CD4-positive, alpha-beta T cell treated with Interleukin-15 for 1 hour (primary cell): ENCODE results near the gene SOX18.

ENCODE experiments used
- DNase-seq: peaks from one replicate; pipeline ENCODE4 v3.0.0-alpha.2; 2020

SOX18 gene

DNA sequence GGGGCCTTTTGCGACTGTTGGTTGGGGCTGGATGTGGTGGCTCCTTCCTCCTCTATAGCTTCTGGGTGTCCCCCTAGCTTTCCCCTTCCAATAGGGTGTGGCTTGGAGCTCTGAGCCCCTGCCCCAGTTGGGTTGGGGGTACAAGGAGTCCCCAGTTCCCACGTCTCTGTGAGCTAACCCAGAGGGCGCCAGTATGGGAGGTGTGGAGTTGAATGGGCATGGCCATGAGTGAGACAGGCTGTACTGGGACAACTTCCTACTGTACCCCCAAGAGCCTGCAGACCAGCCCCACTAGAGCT, 12.3 kb downstream of the SOX18 start:
- no peak for DNase-seq

DNA sequence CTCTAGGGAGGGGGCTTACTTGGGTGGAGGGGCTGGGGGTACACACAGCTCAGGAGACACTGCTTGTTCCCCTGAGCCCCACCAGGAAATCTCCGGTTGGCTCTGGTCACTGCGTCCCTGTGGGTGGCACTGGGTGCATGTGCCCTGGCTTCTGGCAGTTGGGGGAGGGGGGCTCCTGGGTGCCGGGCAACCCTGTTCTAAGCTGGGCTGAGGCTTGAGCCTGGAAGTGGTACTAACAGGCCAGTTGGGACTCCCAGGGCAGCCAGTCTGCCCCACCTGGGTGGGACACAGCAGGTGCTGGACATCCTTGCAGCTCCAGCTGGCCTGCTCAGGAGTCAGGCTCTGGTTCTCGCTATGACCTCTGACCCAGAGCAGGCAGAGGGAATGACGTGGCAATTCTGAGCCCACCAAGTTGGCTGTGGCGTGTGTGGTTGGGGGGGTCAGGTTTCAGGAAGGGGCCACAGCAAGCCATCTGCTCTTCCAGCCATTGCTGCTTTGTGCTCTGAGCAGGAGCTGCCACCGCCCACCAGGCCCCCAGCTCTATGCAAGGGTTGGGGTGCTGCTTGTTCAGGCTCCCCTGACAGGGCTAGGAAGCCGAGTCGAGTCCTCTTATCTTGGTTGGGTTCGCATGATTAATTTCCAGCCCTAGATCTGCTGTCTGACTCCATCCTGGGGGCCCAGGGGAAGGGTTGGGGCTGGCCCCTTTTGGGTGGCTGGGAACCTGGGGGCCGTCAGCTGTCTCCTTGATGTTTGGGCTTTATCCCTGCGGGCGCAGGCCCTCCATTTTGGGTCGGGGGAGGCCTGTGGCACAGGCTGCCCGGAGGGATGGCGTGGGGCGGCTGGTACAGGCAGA, 12.9 kb downstream of the SOX18 start:
- no peak for DNase-seq

DNA sequence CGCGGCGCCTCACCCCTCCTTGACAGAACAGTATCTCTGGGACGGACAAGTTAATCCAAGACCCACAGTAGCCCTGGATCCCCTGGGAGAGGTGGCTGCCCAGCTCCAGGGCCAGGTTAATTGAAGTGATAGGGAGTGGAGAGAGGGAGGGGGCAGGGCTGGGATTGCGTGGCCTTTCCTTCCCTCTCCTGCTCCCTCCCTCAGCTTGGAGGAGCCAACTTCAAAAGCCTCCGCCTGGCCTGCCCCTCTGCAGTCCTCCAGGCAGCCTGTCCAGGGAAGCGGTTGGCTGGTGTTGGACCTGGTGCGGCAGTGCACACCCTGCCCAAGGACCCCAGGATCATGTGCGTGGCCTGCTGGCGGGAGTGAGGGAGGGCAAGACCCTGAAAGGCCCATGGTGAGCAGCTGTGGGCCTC, 13.5 kb downstream of the SOX18 start, which contains the start of gene C20orf204:
Gene C20orf204 (plus strand): TSS at position 250 of the 413 bp plus-strand sequence. CDS start 142 bp downstream, at position 392.
- DNase-seq: no peak

DNA sequence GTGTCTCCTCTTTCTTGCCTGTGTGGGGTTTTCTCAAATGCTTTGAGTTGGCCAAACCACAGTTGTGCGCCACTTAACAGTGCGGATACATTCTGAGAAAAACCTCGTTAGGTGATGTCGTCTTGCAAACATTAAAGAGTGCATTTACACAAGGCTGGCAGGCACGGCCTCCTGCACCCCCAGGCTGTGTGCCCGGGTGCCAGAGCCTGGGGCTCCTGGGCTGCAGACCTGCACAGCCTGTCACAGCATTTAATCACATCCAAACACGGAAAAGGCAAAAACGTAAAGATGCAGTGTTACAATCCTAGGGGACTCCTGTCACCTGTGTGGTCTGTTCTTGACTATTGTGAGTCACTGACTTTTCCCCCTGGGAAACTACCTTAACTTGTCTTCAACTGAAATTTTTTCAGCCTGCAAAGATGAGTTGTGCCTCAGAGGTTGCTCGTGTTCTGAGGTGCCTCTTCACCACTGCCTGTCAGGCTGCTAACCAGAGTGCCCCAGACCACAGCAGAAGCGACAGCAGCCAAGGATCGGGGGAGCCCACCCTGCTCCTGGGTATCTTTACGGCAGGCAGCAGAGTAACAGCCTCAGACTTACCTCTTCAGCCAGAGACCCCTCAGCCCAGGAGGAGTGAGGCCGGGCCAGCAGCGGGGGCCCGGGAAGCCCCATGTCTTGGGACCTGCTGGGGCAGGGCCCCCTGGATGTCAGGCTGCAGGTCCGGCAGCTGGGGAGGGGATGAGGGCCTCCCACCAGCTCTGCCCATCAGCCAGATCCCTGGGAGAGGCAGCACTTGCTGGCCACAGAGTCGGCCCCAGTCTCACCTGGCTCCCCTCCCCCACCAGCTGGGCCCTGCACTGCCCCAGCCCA, 14.1 kb downstream of the SOX18 start:
- peak; percentile 24 for DNase-seq

DNA sequence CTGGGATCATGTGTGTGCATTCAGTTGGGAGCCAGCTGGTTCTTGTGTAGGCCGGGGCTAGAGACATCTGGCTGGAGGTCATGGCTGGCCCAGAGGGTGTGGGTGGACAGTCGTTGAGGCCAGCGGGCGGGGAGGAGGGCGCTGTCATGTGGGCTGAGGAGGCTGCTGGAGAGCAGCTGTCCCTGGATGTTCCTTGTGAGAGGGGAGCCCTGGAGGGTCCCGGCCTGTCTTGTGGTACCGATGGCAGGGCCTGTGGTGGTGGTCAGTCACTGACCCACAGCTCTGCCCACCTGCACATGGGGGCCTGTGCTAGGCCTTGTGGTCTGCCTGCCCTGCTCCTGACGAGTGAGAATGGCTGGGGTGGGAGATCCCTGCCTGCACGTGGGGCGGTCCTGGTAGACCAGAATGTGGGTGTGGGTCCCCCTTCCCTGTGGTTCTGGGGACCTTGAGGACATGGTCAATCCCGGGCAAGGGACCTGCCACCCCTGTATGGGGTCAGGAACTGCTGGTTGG, 15.4 kb downstream of the SOX18 start:
- no peak for DNase-seq

DNA sequence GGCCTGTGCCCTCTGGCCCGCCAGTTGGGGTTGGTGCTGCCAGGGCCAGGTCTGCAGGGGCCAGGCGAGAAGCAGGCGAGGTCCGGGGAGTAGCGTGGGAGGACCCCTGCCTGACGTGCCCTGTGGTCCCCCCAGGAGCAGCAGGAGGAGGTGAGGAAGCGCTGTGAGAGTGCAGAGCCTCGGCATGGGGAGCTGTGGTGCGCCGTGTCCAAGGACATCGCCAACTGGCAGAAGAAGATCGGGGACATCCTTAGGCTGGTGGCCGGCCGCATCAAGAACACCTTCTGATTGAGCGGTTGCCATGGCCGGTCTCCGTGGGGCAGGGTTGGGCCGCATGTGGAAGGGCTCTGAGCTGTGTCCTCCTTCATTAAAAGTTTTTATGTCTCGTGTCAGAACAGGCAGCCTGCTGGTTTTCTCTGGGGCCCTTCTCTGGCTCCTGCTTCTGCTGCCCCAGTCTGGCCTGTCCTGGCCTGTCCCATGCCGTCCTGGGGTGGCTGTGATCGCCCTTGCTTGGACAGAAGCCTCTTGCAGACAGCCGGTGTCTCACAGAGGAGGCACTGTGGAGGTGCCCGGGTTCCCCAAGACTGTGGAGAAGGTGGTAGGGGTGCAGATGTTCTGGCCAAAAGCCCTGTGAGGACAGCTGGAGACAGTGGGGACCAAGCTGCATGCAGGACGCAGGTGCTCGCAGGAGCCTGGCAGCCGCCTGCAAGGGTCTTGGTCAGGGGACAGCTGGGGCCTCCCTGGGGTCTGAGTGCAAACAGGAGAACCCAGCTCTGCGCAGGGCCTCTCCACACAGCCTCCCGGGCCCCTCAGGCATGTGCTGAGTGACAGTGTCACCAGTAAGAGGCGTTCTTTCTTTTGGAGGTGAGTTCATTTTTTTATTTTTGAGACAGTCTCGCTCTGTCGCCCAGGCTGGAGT, 16.5 kb downstream of the SOX18 start:
- DNase-seq: no peak

DNA sequence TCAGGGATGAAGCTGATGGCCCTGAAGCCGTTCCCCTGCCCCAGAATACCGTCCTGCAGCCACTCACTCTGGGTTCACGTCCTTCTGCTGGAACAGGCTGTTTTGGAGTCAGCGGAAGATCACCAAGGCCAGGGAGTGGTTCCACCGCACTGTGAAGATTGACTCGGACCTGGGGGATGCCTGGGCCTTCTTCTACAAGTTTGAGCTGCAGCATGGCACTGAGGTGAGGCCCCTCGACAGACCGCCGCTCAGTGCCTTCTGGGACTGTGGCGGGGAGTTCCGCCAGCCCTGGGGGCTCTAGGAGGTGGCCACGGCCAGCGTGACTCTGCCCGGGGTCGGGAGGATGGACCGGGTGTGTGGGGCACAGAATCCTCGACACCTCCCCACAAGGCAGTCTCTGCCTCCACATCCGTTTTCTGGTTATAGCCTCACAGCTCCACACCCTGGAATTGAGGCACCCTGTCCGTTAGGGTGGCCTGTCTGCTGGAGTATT, 17.6 kb downstream of the SOX18 start:
- DNase-seq: no peak

DNA sequence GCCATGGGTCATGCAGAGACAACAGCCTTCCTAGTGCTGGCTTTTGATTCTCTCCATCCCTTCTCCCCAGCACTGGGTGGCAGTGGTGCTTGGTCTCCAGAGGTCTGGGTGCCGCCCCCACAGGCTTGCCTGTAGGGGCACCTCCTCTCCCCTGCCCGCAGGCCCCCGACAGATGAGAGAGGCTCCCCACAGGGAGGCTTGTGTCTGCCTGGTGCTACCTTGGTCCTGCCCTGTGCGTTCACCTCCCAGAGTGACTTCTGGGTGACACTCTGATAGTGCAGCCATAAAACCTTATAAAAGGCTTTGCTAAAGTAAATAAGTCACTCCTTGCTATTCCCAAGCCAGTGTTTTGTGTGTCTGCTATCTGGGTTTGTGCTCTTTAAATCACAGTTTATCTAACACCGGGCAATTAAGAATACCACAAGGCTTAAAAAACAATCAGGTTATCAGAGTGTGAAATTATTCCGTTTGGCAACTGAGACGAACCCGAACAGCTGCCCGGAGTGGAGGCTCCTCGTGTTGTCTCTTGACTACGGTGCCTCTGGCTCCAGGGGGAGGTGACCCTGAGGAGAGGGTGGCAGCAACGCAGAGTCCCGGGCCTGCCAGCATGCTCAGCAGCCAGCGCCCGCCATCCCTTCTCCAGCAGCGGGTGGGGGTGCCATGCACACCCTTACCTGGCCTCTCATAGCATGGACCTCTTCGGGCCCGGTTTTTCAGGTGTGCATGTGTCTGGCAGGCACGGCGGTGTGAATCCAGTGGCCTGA, 18.9 kb downstream of the SOX18 start:
- no peak for DNase-seq

DNA sequence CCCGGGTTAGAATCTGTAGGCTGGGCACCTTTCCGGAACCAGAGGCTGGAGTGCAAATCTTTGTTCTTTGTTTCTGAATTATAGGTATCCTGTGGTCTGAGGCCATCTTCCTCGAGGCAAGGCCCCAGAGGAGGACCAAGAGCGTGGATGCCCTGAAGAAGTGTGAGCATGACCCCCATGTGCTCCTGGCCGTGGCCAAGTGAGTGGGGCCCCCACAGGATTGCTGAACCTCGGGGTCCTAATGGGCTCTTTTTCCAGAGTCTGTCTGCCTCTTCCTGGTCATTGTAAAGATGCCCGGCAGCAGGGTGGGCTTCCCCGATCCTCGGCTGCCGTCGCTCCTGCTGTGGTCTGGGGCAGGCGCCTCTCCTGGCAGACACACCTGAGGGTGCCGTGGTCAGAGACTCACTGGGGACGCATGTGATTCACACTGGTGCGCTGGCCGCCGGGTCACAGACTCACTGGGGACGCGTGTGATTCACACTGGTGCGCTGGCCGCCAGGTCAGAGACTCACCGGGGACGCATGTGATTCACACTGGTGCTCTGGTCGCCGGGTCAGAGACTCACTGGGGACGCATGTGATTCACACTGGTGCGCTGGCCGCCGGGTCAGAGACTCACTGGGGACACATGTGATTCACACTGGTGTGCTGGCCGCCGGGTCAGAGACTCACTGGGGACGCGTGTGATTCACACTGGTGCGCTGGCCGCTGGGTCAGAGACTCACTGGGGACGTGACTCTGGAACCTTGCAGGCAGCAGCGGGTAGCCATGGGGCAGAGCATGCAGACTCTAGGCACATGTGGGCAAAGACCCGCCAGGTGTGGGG, 19.9 kb downstream of the SOX18 start:
- no peak for DNase-seq

DNA sequence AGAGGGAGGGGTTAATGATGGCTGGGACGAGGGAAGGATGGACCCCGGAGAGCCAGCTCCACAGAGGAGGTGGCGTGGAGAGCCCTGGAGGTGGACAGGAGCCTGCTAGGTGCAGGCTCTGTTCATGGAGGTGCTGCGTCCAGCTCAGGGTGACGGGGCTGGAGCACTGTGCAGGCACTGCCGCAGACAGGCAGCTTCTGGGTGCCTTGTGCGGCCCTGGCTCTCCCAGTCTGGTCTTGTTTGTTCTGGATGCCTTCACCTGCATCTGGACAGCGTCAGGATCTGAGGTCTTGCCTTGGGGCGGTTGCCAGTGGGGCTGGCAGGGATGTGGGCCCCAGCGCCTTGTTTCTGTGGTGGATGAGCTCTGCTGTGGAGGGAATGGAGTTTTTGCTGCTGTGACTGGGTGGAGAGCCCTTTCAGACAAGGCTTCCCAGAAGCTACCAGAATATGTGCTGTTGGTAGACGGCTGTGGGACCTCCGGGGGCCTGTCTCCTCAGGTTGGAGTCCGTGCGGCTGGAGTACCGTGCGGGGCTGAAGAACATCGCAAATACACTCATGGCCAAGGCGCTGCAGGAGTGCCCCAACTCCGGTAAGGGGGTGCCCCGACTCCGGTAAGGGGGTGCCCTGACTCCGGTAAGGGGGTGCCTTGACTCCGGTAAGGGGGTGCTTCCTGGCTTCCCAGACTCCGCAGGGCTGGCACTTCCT, 21.3 kb downstream of the SOX18 start:
- DNase-seq: no peak

DNA sequence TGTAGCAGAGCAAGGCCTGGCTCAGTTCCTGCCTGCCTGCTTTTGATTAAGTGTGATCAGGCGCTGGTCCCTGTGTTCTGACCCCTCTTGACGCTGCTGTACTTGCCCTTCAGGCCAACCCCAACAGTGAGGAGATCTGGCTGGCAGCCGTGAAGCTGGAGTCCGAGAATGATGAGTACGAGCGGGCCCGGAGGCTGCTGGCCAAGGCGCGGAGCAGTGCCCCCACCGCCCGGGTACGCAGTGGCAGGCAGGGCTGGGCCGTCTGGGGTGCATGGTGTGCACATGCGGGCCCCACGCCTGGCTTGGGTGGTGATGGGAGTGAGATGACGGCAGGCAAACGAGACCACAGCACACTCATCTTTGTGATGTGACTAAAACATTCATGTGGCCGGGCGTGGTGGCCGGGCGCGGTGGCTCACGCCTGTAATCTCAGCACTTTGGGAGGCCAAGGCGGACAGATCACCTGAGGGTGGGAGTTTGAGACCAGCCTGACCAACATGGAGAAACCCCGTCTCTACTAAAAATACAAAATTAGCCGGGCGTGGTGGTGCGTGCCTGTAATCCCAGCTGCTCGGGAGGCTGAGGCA, 23.5 kb downstream of the SOX18 start:
- no peak for DNase-seq

DNA sequence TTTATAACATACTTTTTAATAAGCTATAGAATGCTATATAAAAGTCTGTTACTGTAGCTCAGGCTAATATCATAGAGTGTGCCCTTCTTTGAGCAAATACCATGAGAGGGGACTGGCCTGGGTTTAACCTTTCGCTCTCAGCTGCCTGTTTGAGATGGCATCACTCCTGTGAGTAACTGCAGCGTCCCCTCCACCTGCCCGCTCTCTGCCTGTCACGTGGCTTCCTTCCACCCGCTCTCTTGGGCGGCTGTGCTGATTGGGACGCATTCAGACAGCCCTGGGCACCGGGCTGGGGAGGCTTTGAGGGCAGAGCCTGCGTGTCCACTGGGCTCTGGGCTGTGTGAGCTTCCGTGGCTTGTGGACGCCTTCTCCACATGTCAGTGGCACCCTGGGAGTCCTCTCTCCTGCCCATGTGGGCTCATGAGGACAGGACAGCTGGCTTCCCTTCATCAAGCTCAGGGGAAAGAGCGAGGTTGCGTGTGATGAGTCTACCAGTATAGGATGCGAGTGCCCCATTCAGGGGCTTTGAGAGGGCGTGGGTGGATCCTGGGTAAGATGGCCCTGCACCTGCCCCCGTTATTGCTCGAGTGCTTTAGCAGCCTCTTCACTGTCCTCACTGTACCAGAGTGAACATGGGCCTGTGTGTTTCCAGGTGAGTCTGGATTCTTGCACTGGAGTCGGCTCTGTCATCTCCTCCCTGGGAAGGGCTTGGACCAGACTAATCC, 24.2 kb downstream of the SOX18 start:
- no peak for DNase-seq

DNA sequence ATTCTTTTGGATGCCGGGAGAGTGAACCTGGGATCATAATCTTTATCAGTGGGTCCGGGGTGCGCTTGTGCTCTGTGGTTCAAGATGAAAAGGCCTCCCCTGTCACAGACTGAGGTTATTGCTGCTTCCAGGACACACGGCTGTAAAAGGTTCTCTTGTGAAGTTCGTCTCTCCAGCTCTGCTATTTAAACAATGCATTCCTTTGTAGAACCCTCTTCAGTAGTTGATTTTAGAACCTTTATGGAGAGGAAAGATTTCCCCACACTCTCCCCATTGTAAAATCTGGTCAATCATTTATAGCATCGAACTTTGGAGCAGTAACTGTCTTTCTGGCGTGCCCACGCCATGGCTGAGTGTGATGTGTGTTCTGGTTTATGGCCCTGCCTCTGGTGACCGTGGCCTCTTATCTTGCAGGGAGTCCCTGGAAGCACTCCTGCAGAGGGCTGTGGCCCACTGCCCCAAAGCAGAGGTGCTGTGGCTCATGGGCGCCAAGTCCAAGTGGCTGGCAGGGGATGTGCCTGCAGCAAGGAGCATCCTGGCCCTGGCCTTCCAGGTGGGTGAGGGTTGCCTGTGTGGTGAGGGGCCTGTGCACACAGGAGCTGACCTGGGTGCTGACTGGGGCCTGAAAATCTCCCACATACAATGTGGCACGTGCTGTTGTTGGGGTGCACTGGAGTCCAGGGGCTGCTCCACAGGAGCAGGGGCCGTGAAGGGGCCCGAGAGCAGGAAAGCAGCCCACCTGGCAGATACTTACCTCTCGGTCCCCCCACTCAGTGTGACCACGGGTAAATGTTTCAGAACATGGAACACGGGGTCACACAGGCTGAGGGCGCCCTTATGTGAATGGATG, 25.1 kb downstream of the SOX18 start:
- DNase-seq: no peak

DNA sequence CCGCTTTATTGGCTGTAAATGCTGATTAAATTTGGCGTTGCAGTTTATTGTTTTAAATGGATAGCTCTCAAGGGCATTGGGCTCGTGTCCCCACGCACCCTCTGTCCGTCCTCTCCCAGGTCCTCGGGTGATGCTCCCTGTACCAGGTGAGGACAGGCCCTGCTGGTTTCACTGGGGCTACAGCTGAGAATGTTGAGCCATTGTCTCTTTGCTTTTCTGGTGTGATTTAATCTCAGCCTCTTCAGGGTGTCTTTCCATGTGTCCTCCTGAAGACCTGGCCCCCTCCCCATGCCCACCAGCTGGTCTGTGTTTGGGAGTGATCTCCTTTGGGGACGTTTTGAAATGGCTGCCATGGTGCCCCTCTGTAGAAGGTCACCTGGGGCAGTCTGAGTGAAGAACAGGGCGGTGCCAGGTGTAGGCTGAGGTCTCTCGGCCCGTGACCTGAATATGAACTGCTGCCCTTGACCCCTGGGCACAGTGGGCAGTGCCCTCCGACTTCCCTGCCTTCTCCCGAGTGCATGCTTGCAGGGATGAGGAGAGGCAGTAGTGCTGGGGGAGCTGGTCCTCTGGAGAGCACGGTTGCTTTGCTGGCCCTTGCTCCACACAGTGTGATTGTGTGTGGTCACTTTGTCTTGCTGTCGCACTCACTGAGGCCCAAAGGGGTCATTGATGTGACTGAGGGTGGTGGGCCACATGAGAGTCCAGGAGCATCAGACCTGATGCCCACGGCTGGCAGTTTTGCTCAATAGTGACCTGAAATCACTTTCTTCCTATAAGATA, 25.9 kb downstream of the SOX18 start:
- DNase-seq: no peak

DNA sequence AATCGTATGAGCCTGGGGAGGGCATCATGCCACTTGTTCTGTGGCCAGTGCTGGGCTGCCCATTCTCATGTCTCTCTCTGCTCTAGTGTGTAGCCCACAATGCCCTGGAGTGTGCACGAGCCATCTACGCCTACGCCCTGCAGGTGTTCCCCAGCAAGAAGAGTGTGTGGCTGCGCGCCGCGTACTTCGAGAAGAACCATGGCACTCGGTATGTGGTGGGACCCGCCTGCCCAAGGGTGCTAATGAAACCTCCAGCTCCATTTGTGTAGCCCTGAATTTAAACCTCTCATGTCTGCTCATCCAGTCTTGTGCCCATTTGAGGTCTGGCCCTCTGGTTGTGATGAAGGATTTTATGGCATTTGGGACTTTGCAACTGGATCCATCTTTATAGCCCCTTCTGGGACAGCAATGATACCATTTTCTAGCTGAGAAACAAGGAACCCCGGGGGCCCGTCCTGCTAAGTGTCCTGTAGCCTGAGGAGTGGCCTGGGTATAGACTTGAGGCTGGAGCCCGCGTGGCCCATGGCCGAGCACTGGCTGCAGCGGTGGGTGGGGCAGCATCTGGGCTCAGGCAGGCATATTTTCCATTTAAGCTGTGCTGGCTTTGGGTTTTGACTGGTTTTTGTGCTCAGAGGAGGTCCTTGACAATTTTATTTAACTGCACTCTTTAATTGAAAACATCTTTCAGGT, 26.6 kb downstream of the SOX18 start:
- DNase-seq: no peak

DNA sequence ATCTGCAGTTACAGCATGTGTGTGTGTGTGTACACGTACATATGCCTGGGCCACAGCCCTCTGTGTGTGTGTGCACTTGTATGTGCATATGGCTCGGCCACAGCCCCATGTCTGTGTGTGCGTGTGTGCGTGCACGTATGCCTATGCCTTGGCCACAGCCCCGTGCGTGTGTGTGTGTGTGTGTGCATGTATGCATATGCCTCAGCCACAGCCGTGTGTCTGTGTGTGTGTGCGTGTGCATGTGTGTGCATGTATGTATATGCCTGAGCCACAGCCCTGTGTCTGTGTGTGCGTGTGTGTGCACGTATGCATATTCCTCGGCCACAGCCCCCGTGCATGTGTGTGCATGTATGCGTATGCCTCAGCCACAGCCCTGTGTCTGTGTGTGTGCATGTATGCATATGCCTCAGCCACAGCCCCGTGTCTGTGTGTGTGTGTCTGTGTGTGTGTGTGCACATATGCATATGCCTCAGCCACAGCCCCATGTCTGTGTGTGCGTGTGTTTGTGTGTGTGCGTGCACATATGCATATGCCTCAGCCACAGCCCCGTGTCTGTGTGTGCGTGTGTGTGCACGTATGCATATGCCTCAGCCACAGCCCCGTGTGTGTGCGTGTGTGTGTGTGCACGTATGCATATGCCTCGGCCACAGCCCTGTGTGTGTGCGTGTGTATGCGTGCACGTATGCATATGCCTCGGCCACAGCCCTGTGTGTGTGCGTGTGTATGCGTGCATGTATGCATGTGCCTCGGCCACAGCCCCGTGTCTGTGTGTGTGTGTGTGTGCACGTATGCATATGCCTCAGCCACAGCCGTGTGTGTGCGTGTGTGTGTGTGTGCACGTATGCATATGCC, 28.1 kb downstream of the SOX18 start:
- DNase-seq: no peak
